Endothelial cell (in vitro differentiated cells): ENCODE results near the gene RPL27. TPM values are rescaled to one million over a fixed set of nuclear protein-coding genes. Genes with fewer than 3 reads are reported as not detected.

Source experiments
- DNase-seq: peaks from one replicate; pipeline ENCODE4 v3.0.0; 2021; ENCODE audit warnings: low spot score
- H3K27ac Mint-ChIP-seq: one replicate; pipeline ENCODE4 v1.8.0; 2021; ENCODE audit warnings: mixed read lengths, inconsistent platforms; ENCODE audit not compliant: unreplicated experiment
- H3K27me3 Mint-ChIP-seq: one replicate; pipeline ENCODE4 v1.8.0; 2021; ENCODE audit warnings: mild to moderate bottlenecking, moderate library complexity, mixed read lengths, inconsistent platforms; ENCODE audit not compliant: unreplicated experiment
- H3K36me3 Mint-ChIP-seq: one replicate; pipeline ENCODE4 v1.8.0; 2021; ENCODE audit warnings: mild to moderate bottlenecking, low read depth, mixed read lengths, inconsistent platforms; ENCODE audit not compliant: unreplicated experiment
- H3K4me1 Mint-ChIP-seq: one replicate; pipeline ENCODE4 v1.8.0; 2021; ENCODE audit warnings: mild to moderate bottlenecking, mixed read lengths, inconsistent platforms; ENCODE audit not compliant: unreplicated experiment
- H3K4me3 Mint-ChIP-seq: one replicate; pipeline ENCODE4 v1.8.0; 2021; ENCODE audit warnings: mild to moderate bottlenecking, mixed read lengths, inconsistent platforms; ENCODE audit not compliant: unreplicated experiment
- H3K9me3 Mint-ChIP-seq: one replicate; pipeline ENCODE4 v1.8.0; 2021; ENCODE audit warnings: mixed read lengths, inconsistent platforms; ENCODE audit not compliant: unreplicated experiment
- total RNA-seq: library from RNA; stranded (reverse); fragmentation: NEBNext Ultra II Directional; extraction: Animal tissue kit (Norgen Biotek cat#: 25700); gene quantifications from one replicate; pipeline ENCODE4 v1.2.1, GENCODE V29; 2021; ENCODE audit not compliant: unreplicated experiment
- TF ChIP-seq, protein P1 (sequence below): fragments of 200-600 bp; sonication (generic); IDR thresholded peaks from one replicate; pipeline ENCODE4 v1.5.0; 2021; ENCODE audit warnings: antibody characterized with exemption; ENCODE audit not compliant: unreplicated experiment

Gene RPL27
- total RNA-seq, 1 donor from 2014 or later: 1,237 TPM

- no peak overlapping the region for H3K27ac Mint-ChIP-seq
- H3K27me3 Mint-ChIP-seq: peaks cover 13% of the 10 kb centered on the region
- H3K36me3 Mint-ChIP-seq: peaks cover 4% of the 10 kb centered on the region
- no peak overlapping the region for H3K4me3 Mint-ChIP-seq
- no peaks in the 10 kb centered on the region for H3K9me3 Mint-ChIP-seq
- H3K4me1 Mint-ChIP-seq: peaks cover 4% of the 10 kb centered on the region
- TF ChIP-seq, protein P1, sequence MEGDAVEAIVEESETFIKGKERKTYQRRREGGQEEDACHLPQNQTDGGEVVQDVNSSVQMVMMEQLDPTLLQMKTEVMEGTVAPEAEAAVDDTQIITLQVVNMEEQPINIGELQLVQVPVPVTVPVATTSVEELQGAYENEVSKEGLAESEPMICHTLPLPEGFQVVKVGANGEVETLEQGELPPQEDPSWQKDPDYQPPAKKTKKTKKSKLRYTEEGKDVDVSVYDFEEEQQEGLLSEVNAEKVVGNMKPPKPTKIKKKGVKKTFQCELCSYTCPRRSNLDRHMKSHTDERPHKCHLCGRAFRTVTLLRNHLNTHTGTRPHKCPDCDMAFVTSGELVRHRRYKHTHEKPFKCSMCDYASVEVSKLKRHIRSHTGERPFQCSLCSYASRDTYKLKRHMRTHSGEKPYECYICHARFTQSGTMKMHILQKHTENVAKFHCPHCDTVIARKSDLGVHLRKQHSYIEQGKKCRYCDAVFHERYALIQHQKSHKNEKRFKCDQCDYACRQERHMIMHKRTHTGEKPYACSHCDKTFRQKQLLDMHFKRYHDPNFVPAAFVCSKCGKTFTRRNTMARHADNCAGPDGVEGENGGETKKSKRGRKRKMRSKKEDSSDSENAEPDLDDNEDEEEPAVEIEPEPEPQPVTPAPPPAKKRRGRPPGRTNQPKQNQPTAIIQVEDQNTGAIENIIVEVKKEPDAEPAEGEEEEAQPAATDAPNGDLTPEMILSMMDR: no peak
- no peak for DNase-seq
Measured at GRCh38 chr17:43026595-43026994, 28.4 kb downstream of the RPL27 start.

GRCh38 chr17:43027091-43028032 is 29.1 kb downstream of the RPL27 start:
- Mint-ChIP-seq H3K4me3 (no peak overlapping the region), H3K27me3 (peaks cover 13% of the 10 kb centered on the region), H3K4me1 (peaks cover 4% of the 10 kb centered on the region), H3K27ac (no peak overlapping the region), H3K9me3 (no peaks in the 10 kb centered on the region), H3K36me3 (peaks cover 4% of the 10 kb centered on the region)
- DNase-seq: no peak
- TF ChIP-seq, protein P1: no peak

DNA sequence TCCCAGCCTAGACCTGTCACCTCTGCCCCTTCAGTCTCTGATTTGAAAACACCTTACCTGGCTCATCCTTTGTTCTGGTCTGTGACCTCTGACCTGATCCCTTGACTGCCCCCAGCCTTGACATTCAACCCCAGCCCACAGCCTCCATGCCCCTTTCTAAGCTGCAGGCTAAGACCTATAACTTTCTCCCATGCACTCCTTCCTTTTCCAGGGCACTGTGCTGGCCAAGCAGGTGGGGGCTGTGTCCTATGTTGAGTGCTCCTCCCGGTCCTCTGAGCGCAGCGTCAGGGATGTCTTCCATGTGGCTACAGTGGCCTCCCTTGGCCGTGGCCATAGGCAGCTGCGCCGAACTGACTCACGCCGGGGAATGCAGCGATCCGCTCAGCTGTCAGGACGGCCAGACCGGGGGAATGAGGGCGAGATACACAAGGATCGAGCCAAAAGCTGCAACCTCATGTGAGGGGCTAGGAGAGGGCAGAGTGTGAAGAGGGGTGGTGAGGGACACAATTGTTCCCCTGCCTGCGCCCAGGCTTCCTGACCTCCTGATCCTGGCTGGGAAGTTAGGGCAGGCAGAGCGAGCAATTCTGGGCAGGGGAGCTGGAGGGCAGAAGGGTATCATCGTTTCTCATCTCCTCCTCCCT is 30.1 kb downstream of the RPL27 start:
- TF ChIP-seq, protein P1: no peak
- Mint-ChIP-seq H3K9me3 (no peaks in the 10 kb centered on the region), H3K36me3 (peaks cover 4% of the 10 kb centered on the region), H3K4me3 (no peak overlapping the region), H3K27me3 (peaks cover 13% of the 10 kb centered on the region), H3K27ac (no peak overlapping the region), H3K4me1 (peaks cover 4% of the 10 kb centered on the region)
- DNase-seq: no peak

DNA sequence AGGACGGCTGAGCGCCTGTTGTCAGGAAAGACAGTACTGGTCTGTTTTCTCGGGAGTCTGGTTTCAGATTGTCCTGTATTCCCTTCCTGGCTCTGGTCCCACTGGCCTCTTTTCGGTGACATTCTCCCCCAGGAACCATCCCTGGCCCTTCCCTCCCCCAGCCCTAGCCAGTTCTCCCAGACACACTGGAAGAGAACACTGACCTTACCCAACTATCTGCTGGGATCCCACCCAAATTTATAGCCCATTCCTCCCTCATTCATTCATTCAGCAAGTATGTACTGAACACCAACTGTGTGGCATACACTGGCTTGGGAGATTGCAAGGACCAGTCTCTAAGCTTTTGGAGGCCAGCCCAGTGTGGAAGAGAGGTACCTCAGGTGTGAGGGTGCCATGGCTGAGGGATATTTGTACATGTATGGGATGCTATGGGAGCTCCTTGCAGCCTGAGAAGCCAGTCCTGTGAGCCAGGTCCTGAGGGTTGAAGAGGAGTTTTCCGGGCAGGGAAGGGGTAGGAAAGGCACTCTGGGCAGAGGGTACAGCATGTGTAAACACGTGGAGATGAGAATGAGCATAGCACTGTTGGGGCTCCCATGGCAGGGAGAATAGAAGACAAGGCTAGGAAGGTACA is 32.0 kb downstream of the RPL27 start:
- Mint-ChIP-seq H3K27me3 (peaks cover 10% of the 10 kb centered on the region), H3K4me1 (peaks cover 11% of the 10 kb centered on the region), H3K4me3 (no peak overlapping the region), H3K27ac (no peak overlapping the region), H3K9me3 (no peaks in the 10 kb centered on the region), H3K36me3 (peaks cover 4% of the 10 kb centered on the region)
- TF ChIP-seq, protein P1: no peak
- no peak for DNase-seq
